AG20443 (cell line): ENCODE data around the gene POLN.

Experiments
- DNase-seq: peaks from one replicate; pipeline ENCODE4 v3.0.0; 2012; ENCODE audit warnings: low spot score, mixed read lengths

POLN gene

GRCh38 chr4:2263926-2264321 is 22.0 kb upstream of the POLN start:
- no peak for DNase-seq

DNA sequence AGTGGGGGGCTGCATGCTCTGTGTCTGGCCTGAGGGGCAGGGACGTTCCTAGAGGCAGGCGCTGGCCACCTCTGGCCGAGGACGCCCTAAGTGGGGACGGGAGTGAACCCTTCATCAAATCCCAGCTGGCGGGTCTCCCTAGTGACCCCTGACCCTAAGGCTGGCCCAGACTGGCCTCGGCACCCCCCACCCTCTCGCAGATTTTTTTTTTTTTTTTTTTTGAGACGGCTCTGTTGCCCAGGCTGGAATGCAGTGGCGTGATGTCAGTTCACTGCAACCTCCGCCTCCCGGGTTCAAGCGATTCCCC is 21.0 kb upstream of the POLN start:
- no peak for DNase-seq

GRCh38 chr4:2262145-2262943 is 20.4 kb upstream of the POLN start:
- DNase-seq = peak; percentile 98

DNA sequence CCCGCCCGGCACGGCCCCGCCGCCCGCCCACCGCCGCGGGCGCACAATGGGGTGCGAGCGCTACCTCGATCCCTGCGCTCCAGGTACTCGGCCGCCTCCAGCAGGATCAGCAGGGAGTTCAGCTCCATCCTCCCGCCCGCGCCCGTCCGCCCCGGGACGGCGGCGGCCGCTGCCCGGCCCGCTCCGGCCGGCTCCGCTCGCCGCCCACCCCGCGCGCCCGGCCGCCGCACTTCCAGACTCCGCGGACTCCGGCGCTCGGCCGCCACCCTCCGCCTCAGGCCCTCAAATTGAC is 19.9 kb upstream of the POLN start, which contains the start of gene MXD4:
TSS of gene MXD4 (minus strand) at position 257 of the 292 bp plus-strand sequence. CDS start at position 128, 129 bp downstream.
- no peak for DNase-seq

GRCh38 chr4:2261110-2261852 is 19.4 kb upstream of the POLN start:
- DNase-seq = peak; percentile 84

DNA sequence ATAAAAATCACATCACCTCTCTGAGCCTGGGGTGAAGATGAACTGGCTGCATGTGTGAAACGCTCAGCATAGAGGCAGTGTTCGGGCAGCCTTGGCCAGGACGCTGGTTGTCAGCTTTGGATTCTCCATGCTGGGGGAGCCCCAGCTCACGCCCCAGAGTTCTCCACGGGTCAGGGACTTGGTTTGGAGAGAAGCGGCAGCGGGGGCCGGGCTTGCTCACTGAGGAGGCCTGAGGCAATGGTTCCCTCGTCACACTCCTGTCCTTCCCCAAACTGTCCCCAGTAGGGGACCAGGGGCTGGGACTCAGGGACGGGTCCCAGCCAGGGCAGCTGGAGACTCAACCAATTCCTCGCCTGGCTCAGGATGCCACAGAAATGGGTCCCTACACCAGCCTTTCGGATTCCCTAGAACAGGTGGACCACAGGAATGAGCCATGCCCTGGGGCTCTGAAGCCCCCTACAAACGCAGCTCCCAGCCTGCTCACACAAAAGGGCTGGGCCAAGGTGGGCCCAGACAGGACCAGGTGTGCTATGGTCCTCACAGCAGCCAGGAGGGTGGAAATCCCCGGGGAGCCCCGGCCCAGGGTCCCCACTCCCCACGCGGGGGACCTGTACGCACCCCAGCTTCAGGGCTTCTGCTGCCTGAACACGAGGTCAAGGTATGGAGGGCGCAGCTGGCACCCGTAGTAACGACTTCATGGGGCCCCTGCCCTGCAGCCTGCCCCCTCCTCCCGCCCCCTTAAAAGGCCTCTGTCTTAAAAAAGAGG is 18.6 kb upstream of the POLN start:
- DNase-seq = peak; percentile 23

GRCh38 chr4:2259541-2260343 is 17.8 kb upstream of the POLN start:
- DNase-seq = no peak

- DNase-seq = no peak
Measured at GRCh38 chr4:2259036-2259540, 17.2 kb upstream of the POLN start.

DNA sequence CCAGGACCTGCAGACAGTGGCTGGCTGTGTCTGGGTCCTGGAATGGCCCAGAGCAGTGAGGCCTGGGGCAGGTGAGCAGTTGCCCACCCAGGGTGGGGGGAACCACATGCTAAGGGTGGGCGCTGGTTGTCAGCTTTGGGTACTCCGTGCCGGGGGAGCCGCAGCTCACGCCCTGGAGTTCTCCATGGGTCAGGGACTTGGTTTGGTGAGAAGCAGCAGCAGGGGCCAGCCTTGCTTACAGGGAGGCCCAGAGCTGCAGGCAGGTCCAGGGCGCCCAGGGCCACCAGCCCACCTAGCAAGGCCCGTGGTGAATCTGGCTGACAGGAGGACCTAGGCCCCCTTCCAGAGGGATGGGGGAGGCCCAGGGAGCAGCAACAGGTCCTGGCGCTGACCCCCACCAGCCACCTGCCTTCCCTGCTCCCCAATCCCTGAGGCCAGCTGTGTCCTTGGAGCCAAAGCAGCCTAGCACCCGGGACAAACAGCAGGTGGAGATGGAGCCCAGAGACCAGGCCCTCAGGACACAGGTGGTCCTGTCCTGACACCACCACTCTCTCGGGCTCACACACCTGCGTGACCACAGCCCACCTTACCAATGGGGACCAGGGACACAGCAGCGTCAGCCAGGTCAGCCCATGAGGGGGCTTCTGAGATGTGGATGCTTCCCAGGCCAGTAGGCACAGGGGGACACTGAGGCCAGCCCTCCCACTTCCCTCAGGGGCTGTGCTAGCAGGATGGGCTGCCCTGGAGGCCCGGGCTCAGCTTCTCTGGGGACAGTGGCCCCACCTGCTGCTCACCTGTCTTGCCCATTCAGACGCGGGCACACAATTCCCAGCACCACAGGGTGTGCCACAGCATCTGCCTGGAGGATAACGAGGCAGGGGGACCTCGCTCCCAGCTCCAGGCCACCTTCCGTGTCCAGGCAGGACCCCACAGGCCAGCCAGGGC is 16.4 kb upstream of the POLN start:
- DNase-seq = no peak

DNA sequence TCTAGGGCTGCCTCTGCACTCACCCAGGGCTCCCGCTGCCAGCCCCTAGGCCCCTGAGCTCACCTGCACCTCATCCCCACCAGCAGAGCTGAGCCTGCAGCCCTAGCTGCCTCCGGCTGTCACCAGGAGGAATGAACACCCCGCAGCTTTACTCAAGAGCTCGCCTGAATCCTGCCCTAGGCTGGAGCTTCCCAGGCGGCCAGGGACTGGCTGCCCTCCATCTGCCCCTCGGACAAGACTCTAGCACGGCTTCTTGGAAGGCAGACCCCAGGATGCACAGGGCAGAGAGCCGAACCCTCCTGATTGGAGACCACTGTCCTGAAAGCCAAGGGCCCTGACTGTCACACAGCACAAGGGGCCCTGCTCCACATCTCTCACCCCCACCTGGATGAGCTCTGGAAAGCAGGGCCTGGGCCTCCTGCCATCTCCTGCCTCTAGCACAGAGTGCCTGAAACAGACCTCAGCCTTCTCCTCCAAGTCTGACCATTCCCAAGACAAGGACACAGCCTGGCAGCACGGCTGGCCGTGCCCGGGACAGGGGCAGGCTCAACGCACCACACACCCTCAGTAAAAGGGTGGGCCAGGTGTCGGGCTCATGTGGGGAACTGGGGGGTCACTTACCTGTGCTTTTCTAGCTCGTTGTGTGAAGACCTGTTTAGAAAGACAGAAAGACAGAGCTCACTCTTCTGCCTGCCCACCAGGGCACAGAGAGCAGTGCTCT is 15.6 kb upstream of the POLN start:
- no peak for DNase-seq

DNA sequence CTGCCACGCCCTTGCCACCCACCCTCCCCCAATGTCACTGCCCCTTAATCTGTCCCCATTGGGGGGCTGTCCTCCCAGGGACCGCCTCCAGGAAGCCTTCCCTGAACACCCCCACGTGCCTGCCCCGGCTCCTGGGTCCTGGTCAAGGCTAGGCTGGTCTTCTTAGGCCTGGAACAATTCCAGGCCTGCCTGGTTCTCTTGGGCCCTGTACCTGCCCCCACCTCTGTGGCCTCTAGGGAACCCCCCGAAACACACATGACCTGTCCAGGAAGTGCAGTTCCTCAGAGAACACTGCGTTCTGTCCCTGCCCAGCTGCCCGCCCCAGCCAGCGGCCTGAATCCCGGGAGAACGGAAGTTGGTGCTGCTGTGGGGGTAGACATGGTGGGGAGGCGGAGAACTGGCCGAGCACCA is 14.9 kb upstream of the POLN start:
- DNase-seq = no peak

DNA sequence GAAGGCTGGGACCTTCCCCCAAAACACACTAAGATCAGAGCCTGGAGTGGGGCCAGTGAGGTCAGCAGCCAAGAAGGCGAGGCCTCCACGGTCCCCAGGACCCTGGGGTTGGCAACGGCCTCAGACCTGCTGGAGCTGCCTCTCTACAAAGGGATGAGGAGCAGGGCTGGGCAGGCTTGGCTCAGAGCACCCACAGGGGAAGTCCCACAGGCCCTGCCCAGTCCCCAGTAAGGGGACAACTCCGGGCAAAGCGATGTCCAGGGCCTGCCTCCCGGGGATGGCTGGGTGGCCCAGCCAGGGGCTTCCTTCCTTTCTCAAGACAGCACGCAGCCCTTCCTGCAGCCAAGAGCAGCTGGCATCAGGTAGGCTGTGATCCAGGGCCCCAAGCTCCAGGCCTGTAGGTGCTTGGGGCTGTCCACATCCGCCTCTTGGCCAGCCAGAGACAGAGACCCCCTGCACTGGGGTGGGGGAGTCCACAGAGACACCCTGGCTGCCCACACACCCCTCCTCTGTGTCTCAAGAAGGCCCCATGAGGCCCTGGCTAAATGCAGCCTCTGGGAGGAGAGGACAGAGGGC is 14.3 kb upstream of the POLN start:
- no peak for DNase-seq

DNA sequence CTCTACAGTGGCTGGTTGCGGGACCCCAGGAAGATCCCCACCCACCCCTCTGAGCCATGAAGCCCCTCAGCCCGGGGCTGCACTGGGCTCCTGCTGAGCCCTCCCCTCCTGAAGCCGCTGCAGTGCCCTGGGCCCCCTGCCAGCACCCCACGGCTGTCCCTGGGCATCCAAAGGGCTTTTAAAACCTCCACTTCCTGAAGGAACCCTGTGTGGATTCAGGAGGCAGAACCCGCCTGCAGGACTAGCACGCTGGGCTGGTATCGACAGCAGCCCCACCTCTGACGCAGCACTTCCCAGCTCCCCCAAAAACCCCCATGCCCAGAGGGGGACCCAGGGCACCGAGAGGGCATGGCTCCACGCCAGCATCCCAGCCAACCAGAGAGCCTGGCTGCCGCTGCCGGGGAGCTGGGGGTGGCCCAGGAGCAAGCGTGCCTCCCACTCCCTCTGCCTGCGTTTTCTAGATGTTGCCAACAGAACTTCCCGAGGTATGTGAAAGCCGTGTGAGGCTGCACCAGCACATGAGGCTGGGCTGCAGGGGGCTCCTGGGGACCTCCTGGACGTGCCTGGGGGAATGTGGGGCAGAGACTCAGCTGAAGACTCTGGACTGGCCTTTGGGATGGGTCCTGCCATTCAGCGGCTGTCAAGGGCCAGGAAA is 13.7 kb upstream of the POLN start:
- DNase-seq = no peak

DNA sequence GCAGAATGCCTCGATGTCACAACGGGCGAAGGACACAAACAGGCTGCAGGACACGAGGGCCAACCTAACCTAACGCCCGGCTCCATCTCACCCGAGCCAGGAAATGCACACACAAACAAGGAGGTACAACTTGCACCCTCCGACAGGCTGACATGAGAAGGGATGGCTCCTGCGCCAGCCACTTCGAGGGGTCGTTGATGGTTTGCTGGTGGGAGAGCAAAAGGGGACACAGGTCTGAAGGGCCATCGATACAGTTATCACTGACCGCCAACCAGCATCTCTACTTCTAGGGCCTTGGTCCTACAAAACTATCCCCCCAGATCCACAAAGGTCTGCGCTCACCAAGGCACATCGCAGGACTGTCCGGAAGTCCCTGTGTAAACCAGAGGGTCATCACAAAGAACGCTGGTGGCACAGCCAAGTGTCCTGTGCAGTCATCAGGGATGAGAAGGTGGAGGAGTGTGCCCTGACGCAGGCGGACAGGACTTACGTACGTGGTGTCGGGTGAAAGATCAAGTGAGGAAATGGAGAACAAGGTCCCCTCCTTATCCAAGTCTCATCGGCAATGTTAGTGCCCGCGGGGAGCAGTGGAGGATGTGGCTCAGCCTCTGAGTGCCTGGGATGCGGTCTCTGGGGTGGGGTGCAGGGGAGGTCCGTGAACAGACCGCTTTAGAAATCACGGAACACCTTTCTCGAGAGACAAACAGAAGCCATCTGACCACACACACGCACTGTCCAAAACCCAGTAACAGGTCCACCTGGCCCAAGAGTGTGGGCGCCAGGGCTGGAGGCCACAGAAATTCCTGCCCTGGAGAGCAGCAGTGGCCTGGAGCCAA is 13.0 kb upstream of the POLN start:
- DNase-seq = no peak

DNA sequence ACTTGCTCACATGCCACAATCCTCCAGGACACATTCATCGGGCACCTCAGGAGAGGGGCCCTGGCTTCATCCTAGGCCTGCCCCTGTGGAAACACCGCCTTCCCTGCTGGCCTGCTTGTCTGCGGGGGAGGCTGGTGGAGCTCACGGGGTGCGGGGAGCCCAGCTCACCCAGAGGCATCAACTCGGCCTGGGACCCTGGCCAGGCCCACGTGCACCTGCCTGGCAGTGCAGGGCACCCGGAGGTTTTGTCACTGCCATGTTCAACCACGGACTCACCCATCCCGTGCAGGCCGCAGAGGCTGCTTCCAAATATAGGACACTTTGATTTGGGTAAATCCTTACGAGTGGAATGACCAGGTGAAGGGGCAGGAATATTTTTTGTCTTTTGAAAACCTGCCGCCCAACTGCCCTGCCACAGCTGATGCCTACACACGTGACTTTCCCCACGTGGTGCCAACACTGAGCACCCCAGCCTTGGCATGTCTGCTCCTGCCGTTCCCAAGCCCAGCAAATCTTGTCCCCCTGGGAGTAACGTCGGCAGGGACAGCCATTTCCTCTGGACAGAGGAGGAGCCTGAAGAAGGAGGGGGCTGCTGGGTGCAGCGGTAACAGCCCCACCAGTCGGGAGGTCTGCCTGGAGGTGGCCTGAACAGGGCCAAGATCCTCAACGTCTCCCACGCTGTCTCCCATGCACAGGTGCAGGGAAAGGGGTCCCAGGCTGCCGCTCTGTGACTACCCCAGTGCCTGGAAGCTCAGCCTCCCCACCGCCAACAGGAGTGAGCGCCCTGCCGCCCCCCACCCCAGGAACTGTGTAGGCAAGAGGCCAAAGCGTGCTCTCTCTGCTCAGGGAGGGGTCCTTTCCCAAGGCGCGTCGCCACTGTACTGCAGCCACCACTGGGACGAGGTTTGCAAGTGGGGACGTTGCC is 11.5 kb upstream of the POLN start:
- no peak for DNase-seq

DNA sequence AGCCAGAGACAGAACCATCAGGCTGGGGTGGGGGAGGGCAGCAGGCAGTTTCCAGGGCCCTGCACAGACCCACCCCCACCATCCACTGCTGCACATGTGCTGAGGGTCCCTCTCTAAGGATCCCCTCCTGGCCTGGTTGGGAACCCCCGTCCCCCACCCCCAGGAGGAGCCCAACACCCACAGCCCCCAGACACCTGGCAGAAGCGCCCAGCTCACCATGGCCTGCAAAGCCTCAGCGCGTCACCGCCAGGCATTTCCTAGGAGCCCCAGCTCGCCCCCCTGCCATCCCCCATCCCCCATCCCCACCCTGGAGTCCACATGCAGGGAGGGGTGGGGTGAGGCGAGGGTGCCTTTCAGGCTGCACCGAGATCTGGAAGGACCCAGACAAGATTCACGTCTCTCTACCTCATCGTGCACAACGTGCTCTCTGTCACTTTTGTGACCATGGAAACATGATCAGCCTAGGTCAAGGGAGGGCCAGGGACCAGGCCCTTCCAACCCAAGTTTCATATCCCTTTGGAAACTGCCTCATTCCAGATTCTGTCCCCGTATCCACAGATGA is 10.7 kb upstream of the POLN start:
- DNase-seq = no peak
